Pancreas (tissue), 10 donors: ENCODE measurements around the gene TRMT112. TPM values are rescaled to one million over a fixed set of nuclear protein-coding genes. Genes with fewer than 3 reads are reported as not detected.

Source experiments
- ATAC-seq, 4 donors: fragments of 200-7000 bp; cut with Tn5 transposase; one replicate each; pipeline versions ENCODE4 v1.8.0 to v1.9.1; 2020; ENCODE audit warnings: mild to moderate bottlenecking in 4 of 4, moderate library complexity in 4 of 4
- DNase-seq, 6 donors: peaks; one replicate each; pipeline ENCODE4 v3.0.0-alpha.2; 2020
- FAIRE-seq: peaks from 2 replicates; lab custom pipeline; 2012; peaks lifted over from hg19 to GRCh38; lab: Jason Lieb, UNC
- H3K27ac ChIP-seq, 4 donors: fragments of 200-600 bp; sonication (generic); 1 replicate in 3 of 4; 2 replicates in 1 of 4; pipeline versions ENCODE4 v1.5.0 to v1.8.0; 2020
- H3K27me3 ChIP-seq, 4 donors: fragments of 200-600 bp; one replicate each; pipeline ENCODE4 v1.8.0; 2021
- H3K36me3 ChIP-seq, 3 donors: fragments of 200-600 bp; sonication (generic) in 1 of 3; one replicate each; pipeline versions ENCODE4 v1.5.0 to v1.8.0; 2020 to 2021
- H3K4me1 ChIP-seq, 3 donors: fragments of 200-600 bp; one replicate each; pipeline ENCODE4 v1.8.0; 2021
- H3K4me3 ChIP-seq, 4 donors: fragments of 200-600 bp; sonication (generic) in 2 of 4; one replicate each; pipeline versions ENCODE4 v1.5.0 to v1.8.0; 2020 to 2021
- H3K9me3 ChIP-seq, 4 donors: fragments of 200-600 bp; one replicate each; pipeline ENCODE4 v1.8.0; 2021
- CTCF ChIP-seq, 4 donors: fragments of 200-600 bp; sonication (generic) in 3 of 4; IDR thresholded peaks; one replicate each; pipeline versions ENCODE4 v1.5.0 to v1.8.0; 2021; ENCODE audit warnings: antibody characterized with exemption in 4 of 4
- WGBS, 2 donors: extraction: QIAGEN DNeasy Blood & Tissue Kit; methylation state at CpG; one replicate each; pipeline ENCODE4 v1.1.7; 2013; 5-methylcytosine and 5-hydroxymethylcytosine counted together
- intact Hi-C, 3 donors: fragments of 100-400 bp; cut with DNase I; formaldehyde crosslinking; loops; one replicate each; pipeline versions ENCODE4 v1.11.1 to v1.14.2; 2022
- polyA plus RNA-seq, 2 donors: library from polyadenylated mRNA; stranded (reverse); fragments of 200-250 nt; gene quantifications; one replicate each; pipeline ENCODE4 v1.2.3, GENCODE V29; 2013
- total RNA-seq, 6 donors: library from RNA; stranded (reverse); fragmentation: NEBNext Ultra II Directional in 4 of 6; extraction: Animal tissue kit (Norgen Biotek cat#: 25700) in 4 of 6; gene quantifications; one replicate each; pipeline versions ENCODE4 v1.2.1 to v1.2.4, GENCODE V29; 2021 to 2023
- donor health status: healthy with polysubstance abuse.
- donor health status: DM: no; HTN: no; CAD: no; lungs with moderate emphysema.
- donor health status: DM: no; HTN: no; CAD: no.
- donor health status: control.
- donor health status: control.
- donor health status: Bipolar disorder and iron deficiency.
- donor health status: DM: yes; HTN: yes; CAD: no.
- donor health status: DM: no; HTN: no; CAD: no.
- donor health status: DM: no; HTN: no; CAD: no.
- donor health status: DM: yes; HTN: yes; CAD: no.

Gene TRMT112
- total and polyA plus RNA-seq, 8 donors = 53.3 to 157 (median 73.5) TPM

GRCh38 chr11:64344787-64345186, 27.4 kb upstream of the TRMT112 start:
- ATAC-seq (no peak), DNase-seq (no peak), FAIRE-seq (no peak)
- Histone ChIP-seq H3K4me3 (no peak overlapping the region), H3K27ac (no peak overlapping the region), H3K4me1 (peaks cover 0 to 4% (median 3%) of the 10 kb centered on the region in 3 donors), H3K9me3 (no peaks in the 10 kb centered on the region), H3K27me3 (no peaks in the 10 kb centered on the region), H3K36me3 (no peaks in the 10 kb centered on the region)
- 94 to 96% methylated on average over 28 of the region's 28 CpGs for WGBS, 2 donors
- intact Hi-C loops = no loop called here
- no peak for TF ChIP-seq CTCF (IDR thresholded peaks at IDR 0.05)

GRCh38 chr11:64343767-64344559, 26.6 kb upstream of the TRMT112 start:
- FAIRE-seq (no peak), DNase-seq (peak in 2 of 6 donors; percentile 59 to 79), ATAC-seq (no peak)
- intact Hi-C loops = no loop called here
- WGBS, 2 donors = 70 to 71% methylated on average over 18 of the region's 18 CpGs
- H3K27me3 ChIP-seq = no peaks in the 10 kb centered on the region
- no peaks in the 10 kb centered on the region for H3K9me3 ChIP-seq
- H3K36me3 ChIP-seq = no peaks in the 10 kb centered on the region
- H3K27ac ChIP-seq = no peak overlapping the region
- peaks cover 0 to 4% (median 3%) of the 10 kb centered on the region in 3 donors for H3K4me1 ChIP-seq
- no peak for TF ChIP-seq CTCF (IDR thresholded peaks at IDR 0.05)
- no peak overlapping the region for H3K4me3 ChIP-seq

GRCh38 chr11:64342869-64343745, 25.7 kb upstream of the TRMT112 start:
- WGBS, 2 donors = 56 to 59% methylated on average over 28 to 29 of the region's 29 CpGs
- Histone ChIP-seq H3K36me3 (no peaks in the 10 kb centered on the region), H3K9me3 (no peaks in the 10 kb centered on the region), H3K4me1 (peaks cover 0 to 4% (median 3%) of the 10 kb centered on the region in 3 donors), H3K27ac (no peak overlapping the region), H3K4me3 (peak overlapping the region in 2 of 4 donors; percentile 27 to 40), H3K27me3 (no peaks in the 10 kb centered on the region)
- TF ChIP-seq CTCF (IDR thresholded peaks at IDR 0.05) = no peak
- no peak for FAIRE-seq
- ATAC-seq = peak in 3 of 4 donors; percentile 32 to 55 (median 49)
- peak in 2 of 6 donors; percentile 49 to 75 for DNase-seq
- intact Hi-C loops = no loop called here

GRCh38 chr11:64341851-64342791, 24.8 kb upstream of the TRMT112 start:
- peak in 2 of 4 donors; percentile 25 to 41 for TF ChIP-seq CTCF (IDR thresholded peaks at IDR 0.05)
- peak; percentile 97 to 98 (median 97) for ATAC-seq
- peak overlapping the region; percentile 43 to 65 (median 56) for H3K27ac ChIP-seq
- WGBS, 2 donors = 21 to 25% methylated on average over 52 to 55 of the region's 55 CpGs
- H3K4me1 ChIP-seq = peaks cover 0 to 4% (median 3%) of the 10 kb centered on the region in 3 donors
- intact Hi-C loops = no loop called here
- DNase-seq = peak; percentile 92 to 98 (median 97)
- no peaks in the 10 kb centered on the region for H3K36me3 ChIP-seq
- no peaks in the 10 kb centered on the region for H3K27me3 ChIP-seq
- no peaks in the 10 kb centered on the region for H3K9me3 ChIP-seq
- FAIRE-seq = no peak
- peak overlapping the region in 2 of 4 donors; percentile 27 to 40 for H3K4me3 ChIP-seq
